ENCODE results near the gene CORO7. TPM values are rescaled to one million over a fixed set of nuclear protein-coding genes. Genes with fewer than 3 reads are reported as not detected.

Gene CORO7
- total RNA-seq, 1 donor from 2014 or later = 43.8 TPM

GRCh38 chr16:4372578-4373355, 43.6 kb downstream of the CORO7 start:
- DNase-seq (ENCODE audit: low spot score) = no peak

GRCh38 chr16:4372001-4372577, 44.3 kb downstream of the CORO7 start:
- DNase-seq (ENCODE audit: low spot score) = no peak

- peak; percentile 83 for DNase-seq (ENCODE audit: low spot score)
Observed at GRCh38 chr16:4371357-4372000, 44.9 kb downstream of the CORO7 start, which contains the start of gene VASN. VASN (plus strand) TSS chr16:4371848; CDS start chr16:4380878, 9,030 bp downstream.

- peak; percentile 74 for DNase-seq (ENCODE audit: low spot score)
Observed at GRCh38 chr16:4370570-4371356, 45.6 kb downstream of the CORO7 start.

GRCh38 chr16:4370151-4370550, 46.2 kb downstream of the CORO7 start:
- DNase-seq (ENCODE audit: low spot score) = no peak

GRCh38 chr16:4369007-4369733, 47.2 kb downstream of the CORO7 start:
- DNase-seq (ENCODE audit: low spot score) = no peak

- DNase-seq (ENCODE audit: low spot score) = no peak
Observed at GRCh38 chr16:4367393-4367856, 49.0 kb downstream of the CORO7 start.

- no peak for DNase-seq (ENCODE audit: low spot score)
Observed at GRCh38 chr16:4366016-4366415, 50.4 kb downstream of the CORO7 start.

- DNase-seq (ENCODE audit: low spot score) = no peak
Observed at GRCh38 chr16:4365615-4366014, 50.8 kb downstream of the CORO7 start.

- no peak for DNase-seq (ENCODE audit: low spot score)
Observed at GRCh38 chr16:4365014-4365406, 51.4 kb downstream of the CORO7 start.

GRCh38 chr16:4364196-4365013, 52.0 kb downstream of the CORO7 start:
- no peak for DNase-seq (ENCODE audit: low spot score)

GRCh38 chr16:4362476-4363135, 53.8 kb downstream of the CORO7 start:
- DNase-seq (ENCODE audit: low spot score) = no peak

- no peak for DNase-seq (ENCODE audit: low spot score)
Observed at GRCh38 chr16:4361944-4362311, 54.5 kb downstream of the CORO7 start.

GRCh38 chr16:4361033-4361943, 55.1 kb downstream of the CORO7 start:
- no peak for DNase-seq (ENCODE audit: low spot score)

- DNase-seq (ENCODE audit: low spot score) = no peak
Observed at GRCh38 chr16:4360538-4361021, 55.8 kb downstream of the CORO7 start.

GRCh38 chr16:4359914-4360313, 56.5 kb downstream of the CORO7 start:
- no peak for DNase-seq (ENCODE audit: low spot score)

- DNase-seq (ENCODE audit: low spot score) = no peak
Observed at GRCh38 chr16:4358831-4359561, 57.4 kb downstream of the CORO7 start.

GRCh38 chr16:4358236-4358635, 58.2 kb downstream of the CORO7 start:
- no peak for DNase-seq (ENCODE audit: low spot score)

Measured in ureter (tissue), 1 donor.